ENCODE measurements around the gene KLHL18. TPM values are rescaled to one million over a fixed set of nuclear protein-coding genes. Genes with fewer than 3 reads are reported as not detected.
"Not testable (repeated sequence)": the region's sequence is repeated elsewhere in the genome, so short reads cannot be mapped to it uniquely, and the experiment has no call there.

KLHL18 gene
- total RNA-seq, 1 donor from 2014 or later: 36.1 TPM

DNA sequence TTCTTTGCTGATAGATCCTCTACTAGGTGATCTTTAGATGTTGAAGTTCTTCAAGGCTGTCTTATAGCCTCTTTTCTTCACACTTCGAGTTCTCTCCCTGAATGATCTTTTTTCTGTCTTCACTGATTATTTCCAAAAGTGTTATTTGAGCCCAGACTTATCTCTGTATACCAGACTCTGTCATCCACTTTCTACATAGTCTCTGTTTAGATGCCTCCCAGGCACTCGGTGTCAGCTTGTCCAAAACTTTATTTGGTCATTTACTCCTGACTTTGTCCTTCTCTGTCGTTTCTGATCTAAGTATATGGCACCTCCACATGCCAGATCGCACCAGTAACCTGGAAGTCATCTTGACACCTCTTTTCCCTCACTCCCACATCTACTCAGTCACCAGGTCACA is 27.6 kb downstream of the KLHL18 start:
- no peak overlapping the region for H3K4me3 Mint-ChIP-seq
- TF ChIP-seq, protein P1, sequence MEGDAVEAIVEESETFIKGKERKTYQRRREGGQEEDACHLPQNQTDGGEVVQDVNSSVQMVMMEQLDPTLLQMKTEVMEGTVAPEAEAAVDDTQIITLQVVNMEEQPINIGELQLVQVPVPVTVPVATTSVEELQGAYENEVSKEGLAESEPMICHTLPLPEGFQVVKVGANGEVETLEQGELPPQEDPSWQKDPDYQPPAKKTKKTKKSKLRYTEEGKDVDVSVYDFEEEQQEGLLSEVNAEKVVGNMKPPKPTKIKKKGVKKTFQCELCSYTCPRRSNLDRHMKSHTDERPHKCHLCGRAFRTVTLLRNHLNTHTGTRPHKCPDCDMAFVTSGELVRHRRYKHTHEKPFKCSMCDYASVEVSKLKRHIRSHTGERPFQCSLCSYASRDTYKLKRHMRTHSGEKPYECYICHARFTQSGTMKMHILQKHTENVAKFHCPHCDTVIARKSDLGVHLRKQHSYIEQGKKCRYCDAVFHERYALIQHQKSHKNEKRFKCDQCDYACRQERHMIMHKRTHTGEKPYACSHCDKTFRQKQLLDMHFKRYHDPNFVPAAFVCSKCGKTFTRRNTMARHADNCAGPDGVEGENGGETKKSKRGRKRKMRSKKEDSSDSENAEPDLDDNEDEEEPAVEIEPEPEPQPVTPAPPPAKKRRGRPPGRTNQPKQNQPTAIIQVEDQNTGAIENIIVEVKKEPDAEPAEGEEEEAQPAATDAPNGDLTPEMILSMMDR (conservative IDR thresholded peaks at IDR 0.05): no peak
- H3K27me3 Mint-ChIP-seq (ENCODE audit: low read depth): no peaks in the 10 kb centered on the region
- no peak overlapping the region for H3K27ac Mint-ChIP-seq (ENCODE audit: unreplicated experiment)
- peaks cover 21% of the 10 kb centered on the region for H3K36me3 Mint-ChIP-seq (ENCODE audit: low read depth)
- peaks cover 3% of the 10 kb centered on the region for H3K9me3 Mint-ChIP-seq
- DNase-seq (ENCODE audit: low read depth, low spot score): no peak
- H3K4me1 Mint-ChIP-seq: no peaks in the 10 kb centered on the region

DNA sequence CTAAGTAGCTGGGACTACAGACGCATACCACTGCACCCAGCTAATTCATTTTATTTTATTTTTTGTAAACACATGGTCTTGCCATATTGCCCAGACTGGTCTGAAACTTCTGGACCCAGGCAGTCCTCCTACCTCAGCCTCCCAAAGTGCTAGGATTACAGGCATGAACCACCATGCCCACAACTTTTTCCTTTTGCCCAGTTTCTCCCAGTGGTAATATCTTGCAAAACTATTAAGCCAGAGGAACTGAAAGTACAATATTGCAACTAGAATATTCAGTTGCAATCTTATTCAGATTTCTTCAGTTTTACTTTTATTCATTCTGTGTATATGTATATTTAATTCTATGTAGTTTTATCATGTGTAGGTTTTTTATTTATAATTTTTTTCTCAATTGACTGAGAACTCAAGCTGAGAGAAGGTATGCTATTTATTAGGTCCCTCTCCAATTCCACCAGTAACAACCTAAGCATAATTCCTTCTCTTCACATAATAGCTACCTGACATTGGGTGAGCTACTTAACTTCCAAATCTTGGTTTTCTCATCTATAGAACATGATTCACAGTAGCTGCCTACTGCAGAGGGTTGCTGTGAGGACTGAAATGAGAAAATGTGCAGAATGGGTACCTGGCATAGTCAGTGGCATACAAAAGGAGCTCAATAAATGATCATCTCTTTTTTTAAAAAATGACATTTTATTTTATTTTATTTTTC is 30.8 kb downstream of the KLHL18 start:
- DNase-seq (ENCODE audit: low read depth, low spot score): no peak
- Mint-ChIP-seq H3K27me3 (ENCODE audit: low read depth) (no peaks in the 10 kb centered on the region), H3K27ac (ENCODE audit: unreplicated experiment) (no peak overlapping the region), H3K9me3 (peaks cover 3% of the 10 kb centered on the region), H3K36me3 (ENCODE audit: low read depth) (peaks cover 15% of the 10 kb centered on the region), H3K4me1 (no peaks in the 10 kb centered on the region), H3K4me3 (no peak overlapping the region)
- TF ChIP-seq, protein P1 (conservative IDR thresholded peaks at IDR 0.05): no peak

DNA sequence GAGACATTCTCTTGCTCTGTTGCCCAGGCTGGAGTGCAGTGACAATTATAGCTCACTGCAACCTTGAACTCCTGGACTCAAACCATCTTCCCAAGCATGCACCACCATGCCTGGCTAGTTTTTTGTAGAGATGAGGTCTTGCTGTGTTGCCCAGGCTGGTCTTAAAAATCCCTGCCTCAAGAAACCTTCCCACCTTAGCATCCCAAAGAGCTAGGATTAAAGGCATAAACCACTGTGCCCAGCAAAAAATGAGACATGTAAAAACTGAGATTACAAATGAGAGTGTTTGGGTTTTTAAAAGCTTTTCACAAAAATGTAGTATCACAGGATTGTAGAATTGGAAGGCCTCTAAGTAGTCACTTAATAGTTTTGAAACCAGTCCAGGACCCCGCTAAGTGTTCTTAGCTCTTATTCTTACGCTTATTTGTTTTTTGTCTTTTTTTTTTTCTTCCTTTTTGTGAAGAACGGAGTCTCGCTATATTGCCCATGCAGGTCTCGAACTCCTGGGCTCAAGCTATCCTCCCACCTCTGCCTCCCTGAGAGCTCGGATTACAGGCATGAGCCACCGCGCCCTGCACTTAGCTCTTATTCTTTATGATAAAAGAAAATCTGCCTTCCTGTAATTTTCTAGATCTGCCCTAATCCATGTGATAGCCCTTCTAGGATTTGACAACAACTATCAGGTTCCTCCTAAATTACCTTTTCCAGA is 31.5 kb downstream of the KLHL18 start:
- TF ChIP-seq, protein P1 (conservative IDR thresholded peaks at IDR 0.05): no peak
- H3K36me3 Mint-ChIP-seq (ENCODE audit: low read depth): peaks cover 11% of the 10 kb centered on the region
- H3K27ac Mint-ChIP-seq (ENCODE audit: unreplicated experiment): no peak overlapping the region
- no peaks in the 10 kb centered on the region for H3K27me3 Mint-ChIP-seq (ENCODE audit: low read depth)
- DNase-seq (ENCODE audit: low read depth, low spot score): no peak
- H3K9me3 Mint-ChIP-seq: peaks cover 3% of the 10 kb centered on the region
- no peak overlapping the region for H3K4me3 Mint-ChIP-seq
- H3K4me1 Mint-ChIP-seq: no peaks in the 10 kb centered on the region

DNA sequence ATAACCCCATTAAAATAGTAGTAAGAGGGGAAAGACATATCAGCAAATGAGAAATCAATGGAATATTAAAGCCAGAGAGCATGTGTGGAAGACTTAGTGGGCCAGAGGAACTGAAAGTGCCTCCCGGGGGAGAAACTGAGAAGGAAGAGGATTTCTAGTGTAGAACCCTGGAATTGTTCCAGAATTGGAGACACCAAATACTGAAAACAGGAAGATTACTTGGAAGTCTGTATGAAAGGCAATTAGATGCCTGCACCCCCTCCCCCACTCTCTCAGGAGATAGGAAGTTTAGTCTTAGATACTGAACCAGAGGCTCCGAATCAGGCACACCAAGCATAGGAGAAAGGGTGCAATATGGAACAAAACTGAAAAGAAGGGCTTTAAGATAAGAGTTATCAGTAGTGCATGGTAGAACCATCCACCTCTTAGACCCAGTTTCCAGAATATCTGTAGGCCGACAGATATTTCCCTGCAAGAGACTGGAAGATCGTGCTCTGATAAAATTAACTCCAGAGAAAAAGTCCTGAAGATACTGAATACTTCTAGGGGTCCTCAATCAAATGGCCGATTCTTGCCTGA is 32.4 kb downstream of the KLHL18 start:
- no peak overlapping the region for H3K27ac Mint-ChIP-seq (ENCODE audit: unreplicated experiment)

DNA sequence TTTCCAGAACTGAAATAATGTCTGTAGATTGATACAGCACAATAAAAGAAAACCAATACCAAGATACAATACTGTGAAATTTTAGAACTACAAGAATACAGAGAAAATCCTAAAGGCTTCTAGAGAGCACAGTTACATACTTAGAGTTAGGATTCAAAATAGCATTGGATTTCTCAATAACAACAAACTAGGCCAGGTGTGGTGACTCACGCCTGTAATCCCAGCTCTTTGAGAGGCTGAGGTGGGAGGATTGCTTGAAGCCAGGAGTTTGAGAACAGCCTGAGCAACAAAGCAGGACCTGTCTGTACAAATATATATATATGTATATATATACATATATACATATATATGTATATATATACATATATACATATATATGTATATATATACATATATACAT is 33.4 kb downstream of the KLHL18 start:
- not testable (repeated sequence) for H3K9me3 Mint-ChIP-seq; H3K27me3 Mint-ChIP-seq (ENCODE audit: low read depth); H3K36me3 Mint-ChIP-seq (ENCODE audit: low read depth); H3K27ac Mint-ChIP-seq (ENCODE audit: unreplicated experiment); DNase-seq (ENCODE audit: low read depth, low spot score); H3K4me1 Mint-ChIP-seq; H3K4me3 Mint-ChIP-seq

More for the DNA sequence above, 32.4 kb downstream of the KLHL18 start:
- peaks cover 8% of the 10 kb centered on the region for H3K36me3 Mint-ChIP-seq (ENCODE audit: low read depth)
- DNase-seq (ENCODE audit: low read depth, low spot score): no peak
- no peaks in the 10 kb centered on the region for H3K27me3 Mint-ChIP-seq (ENCODE audit: low read depth)
- no peak overlapping the region for H3K4me3 Mint-ChIP-seq
- H3K9me3 Mint-ChIP-seq: peaks cover 3% of the 10 kb centered on the region
- H3K4me1 Mint-ChIP-seq: no peaks in the 10 kb centered on the region
- TF ChIP-seq, protein P1 (conservative IDR thresholded peaks at IDR 0.05): no peak

DNA sequence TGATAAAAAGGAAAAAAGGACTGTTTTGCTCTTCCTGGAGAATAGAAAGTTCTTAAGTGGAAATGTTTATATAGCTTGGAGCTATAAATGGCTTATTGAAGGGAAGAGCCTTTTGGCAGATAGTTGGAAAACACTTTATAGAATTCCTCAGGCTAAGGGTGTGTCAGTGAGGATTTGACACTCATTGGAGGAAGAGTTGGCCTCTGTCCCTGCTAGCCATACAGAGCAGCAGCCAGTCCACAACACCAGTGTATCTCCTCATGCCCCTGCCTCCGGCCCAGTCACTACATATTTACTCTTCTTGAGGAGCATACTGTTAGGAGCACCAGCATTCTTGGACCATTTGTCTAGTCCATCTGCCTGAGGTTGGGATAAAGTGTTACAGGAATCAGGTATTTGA is 36.2 kb downstream of the KLHL18 start:
- H3K9me3 Mint-ChIP-seq: no peaks in the 10 kb centered on the region
- TF ChIP-seq, protein P1 (conservative IDR thresholded peaks at IDR 0.05): no peak
- H3K4me3 Mint-ChIP-seq: no peak overlapping the region
- no peaks in the 10 kb centered on the region for H3K4me1 Mint-ChIP-seq
- peak overlapping the region; percentile 83 for H3K27ac Mint-ChIP-seq (ENCODE audit: unreplicated experiment)
- no peaks in the 10 kb centered on the region for H3K27me3 Mint-ChIP-seq (ENCODE audit: low read depth)
- H3K36me3 Mint-ChIP-seq (ENCODE audit: low read depth): no peaks in the 10 kb centered on the region
- DNase-seq (ENCODE audit: low read depth, low spot score): no peak

Measured in neural crest cell (in vitro differentiated cells).